ENCODE data around the gene RNU4-1. TPM values are rescaled to one million over a fixed set of nuclear protein-coding genes. Genes with fewer than 3 reads are reported as not detected.

The RNU4-1 gene
- total and polyA plus RNA-seq, 9 of the 15 experiments (the other 6 are each of a cell fraction or from before 2014, with no cell fraction given): under 0.01 to 19,719 (median 3,563) TPM; not detected in 4

DNA sequence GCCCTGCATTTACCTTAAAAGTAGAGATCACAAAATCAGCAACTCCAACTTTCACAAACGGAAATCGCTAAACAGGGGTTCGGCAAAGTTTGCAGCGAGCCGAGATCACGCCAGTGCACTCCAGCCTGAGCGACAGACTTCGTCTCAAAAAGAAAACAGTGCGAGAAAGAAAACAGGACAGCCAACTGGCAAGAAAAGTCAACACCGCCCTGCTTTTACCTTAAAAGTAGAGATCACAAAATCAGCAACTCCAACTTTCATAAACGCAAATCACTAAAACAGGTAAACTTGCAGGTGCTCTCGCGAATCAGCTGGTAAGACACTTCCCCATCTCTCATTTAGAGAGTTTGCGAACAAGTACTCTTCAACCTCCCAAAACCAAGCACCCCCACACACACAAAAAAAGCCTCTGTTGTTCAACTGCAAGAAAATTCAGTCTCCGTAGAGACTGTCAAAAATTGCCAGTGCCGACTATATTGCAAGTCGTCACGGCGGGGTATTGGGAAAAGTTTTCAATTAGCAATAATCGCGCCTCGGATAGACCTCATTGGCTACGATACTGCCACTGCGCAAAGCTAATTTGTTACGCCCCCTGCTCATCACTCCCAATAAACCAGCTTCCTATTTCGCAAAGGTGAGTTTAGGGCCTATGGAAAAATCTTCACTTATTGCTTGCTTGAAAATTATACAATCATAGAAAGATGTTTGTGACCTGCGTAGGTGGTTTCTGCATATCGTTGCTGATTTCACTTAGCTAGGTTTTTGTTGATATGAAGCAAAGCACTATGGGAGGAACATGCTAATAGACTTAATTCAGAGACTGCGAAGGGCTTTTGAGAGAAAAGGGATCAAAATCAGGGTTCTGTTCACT, at the start of gene RNU4-1 (continued):
- TF ChIP-seq EWSR1 (IDR thresholded peaks at IDR 0.05; ENCODE audit: borderline replicate concordance, low read depth, partially characterized antibody): peak; percentile 94
- TF ChIP-seq ZNF644 (tag; IDR thresholded peaks at IDR 0.05; ENCODE audit: low read depth): 0 out of 2 replicates have a peak, but pooled peaks have one; percentile 26
- TF ChIP-seq, protein P1, sequence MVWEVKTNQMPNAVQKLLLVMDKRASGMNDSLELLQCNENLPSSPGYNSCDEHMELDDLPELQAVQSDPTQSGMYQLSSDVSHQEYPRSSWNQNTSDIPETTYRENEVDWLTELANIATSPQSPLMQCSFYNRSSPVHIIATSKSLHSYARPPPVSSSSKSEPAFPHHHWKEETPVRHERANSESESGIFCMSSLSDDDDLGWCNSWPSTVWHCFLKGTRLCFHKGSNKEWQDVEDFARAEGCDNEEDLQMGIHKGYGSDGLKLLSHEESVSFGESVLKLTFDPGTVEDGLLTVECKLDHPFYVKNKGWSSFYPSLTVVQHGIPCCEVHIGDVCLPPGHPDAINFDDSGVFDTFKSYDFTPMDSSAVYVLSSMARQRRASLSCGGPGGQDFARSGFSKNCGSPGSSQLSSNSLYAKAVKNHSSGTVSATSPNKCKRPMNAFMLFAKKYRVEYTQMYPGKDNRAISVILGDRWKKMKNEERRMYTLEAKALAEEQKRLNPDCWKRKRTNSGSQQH (CRISPR knock-in tag; IDR thresholded peaks at IDR 0.05): peak; percentile 97
- TF ChIP-seq CREB1 (IDR thresholded peaks at IDR 0.05): peak; percentile 57; the same call in 1 of the 2 replicates
- no peak for TF ChIP-seq CREB1 (CRISPR knock-in tag; IDR thresholded peaks at IDR 0.05)
- TF ChIP-seq, protein P2, sequence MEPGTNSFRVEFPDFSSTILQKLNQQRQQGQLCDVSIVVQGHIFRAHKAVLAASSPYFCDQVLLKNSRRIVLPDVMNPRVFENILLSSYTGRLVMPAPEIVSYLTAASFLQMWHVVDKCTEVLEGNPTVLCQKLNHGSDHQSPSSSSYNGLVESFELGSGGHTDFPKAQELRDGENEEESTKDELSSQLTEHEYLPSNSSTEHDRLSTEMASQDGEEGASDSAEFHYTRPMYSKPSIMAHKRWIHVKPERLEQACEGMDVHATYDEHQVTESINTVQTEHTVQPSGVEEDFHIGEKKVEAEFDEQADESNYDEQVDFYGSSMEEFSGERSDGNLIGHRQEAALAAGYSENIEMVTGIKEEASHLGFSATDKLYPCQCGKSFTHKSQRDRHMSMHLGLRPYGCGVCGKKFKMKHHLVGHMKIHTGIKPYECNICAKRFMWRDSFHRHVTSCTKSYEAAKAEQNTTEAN (CRISPR knock-in tag; IDR thresholded peaks at IDR 0.05): peak; percentile 27; the same call in 1 of the 2 replicates
- 0 out of 2 replicates have a peak, but pooled peaks have one; percentile 34 for TF ChIP-seq NFE2 (IDR thresholded peaks at IDR 0.05; ENCODE audit: low read depth)
- TF ChIP-seq, protein P3, sequence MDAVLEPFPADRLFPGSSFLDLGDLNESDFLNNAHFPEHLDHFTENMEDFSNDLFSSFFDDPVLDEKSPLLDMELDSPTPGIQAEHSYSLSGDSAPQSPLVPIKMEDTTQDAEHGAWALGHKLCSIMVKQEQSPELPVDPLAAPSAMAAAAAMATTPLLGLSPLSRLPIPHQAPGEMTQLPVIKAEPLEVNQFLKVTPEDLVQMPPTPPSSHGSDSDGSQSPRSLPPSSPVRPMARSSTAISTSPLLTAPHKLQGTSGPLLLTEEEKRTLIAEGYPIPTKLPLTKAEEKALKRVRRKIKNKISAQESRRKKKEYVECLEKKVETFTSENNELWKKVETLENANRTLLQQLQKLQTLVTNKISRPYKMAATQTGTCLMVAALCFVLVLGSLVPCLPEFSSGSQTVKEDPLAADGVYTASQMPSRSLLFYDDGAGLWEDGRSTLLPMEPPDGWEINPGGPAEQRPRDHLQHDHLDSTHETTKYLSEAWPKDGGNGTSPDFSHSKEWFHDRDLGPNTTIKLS (IDR thresholded peaks at IDR 0.05; ENCODE audit: borderline replicate concordance, low read depth): 0 out of 2 replicates have a peak, but pooled peaks have one; percentile 36
- peak; percentile 70 for TF ChIP-seq NCOA4 (IDR thresholded peaks at IDR 0.05; ENCODE audit: partially characterized antibody)
- no peak for TF ChIP-seq BDP1 (IDR thresholded peaks at IDR 0.05; ENCODE audit: insufficient read depth, insufficient read length)
- TF ChIP-seq, protein P4, sequence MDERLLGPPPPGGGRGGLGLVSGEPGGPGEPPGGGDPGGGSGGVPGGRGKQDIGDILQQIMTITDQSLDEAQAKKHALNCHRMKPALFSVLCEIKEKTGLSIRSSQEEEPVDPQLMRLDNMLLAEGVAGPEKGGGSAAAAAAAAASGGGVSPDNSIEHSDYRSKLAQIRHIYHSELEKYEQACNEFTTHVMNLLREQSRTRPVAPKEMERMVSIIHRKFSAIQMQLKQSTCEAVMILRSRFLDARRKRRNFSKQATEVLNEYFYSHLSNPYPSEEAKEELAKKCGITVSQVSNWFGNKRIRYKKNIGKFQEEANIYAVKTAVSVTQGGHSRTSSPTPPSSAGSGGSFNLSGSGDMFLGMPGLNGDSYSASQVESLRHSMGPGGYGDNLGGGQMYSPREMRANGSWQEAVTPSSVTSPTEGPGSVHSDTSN (CRISPR knock-in tag; IDR thresholded peaks at IDR 0.05; ENCODE audit: low read depth): no peak
- TF ChIP-seq, protein P4 (tag; conservative IDR thresholded peaks at IDR 0.05; ENCODE audit: low read depth): 0 out of 2 replicates have a peak, but pooled peaks have one; percentile 13
- TF ChIP-seq ZNF140 (CRISPR knock-in tag; IDR thresholded peaks at IDR 0.05): no peak
- TF ChIP-seq ZNF197 (CRISPR knock-in tag; IDR thresholded peaks at IDR 0.05; ENCODE audit: low read depth): no peak; the same call in 1 of the 2 replicates
- peak; percentile 77; the same call in 1 of the 2 replicates for TF ChIP-seq ZNF696 (CRISPR knock-in tag; conservative IDR thresholded peaks at IDR 0.05)
- TF ChIP-seq MED1 (CRISPR knock-in tag; IDR thresholded peaks at IDR 0.05; ENCODE audit: borderline replicate concordance): 0 out of 2 replicates have a peak, but pooled peaks have one; percentile 88
- TF ChIP-seq LARP7 (IDR thresholded peaks at IDR 0.05): no peak
- TF ChIP-seq EHMT2 (IDR thresholded peaks at IDR 0.05): no peak
- no peak for TF ChIP-seq ZNF408 (CRISPR knock-in tag; IDR thresholded peaks at IDR 0.05; ENCODE audit: low read depth)
- 0 out of 2 replicates have a peak, but pooled peaks have one; percentile 24 for TF ChIP-seq PTTG1 (tag; IDR thresholded peaks at IDR 0.05; ENCODE audit: low read depth)
- TF ChIP-seq ZNF175 (CRISPR knock-in tag; IDR thresholded peaks at IDR 0.05; ENCODE audit: low read depth): peak; percentile 77; the same call in 1 of the 2 replicates
